GM21529 (cell line): ENCODE measurements around the gene HSP90AA1.
A peak's percentile ranks its signal among the peaks of the same experiment; 100 is the strongest.
"Not testable (repeated sequence)": the region's sequence is repeated elsewhere in the genome, so short reads cannot be mapped to it uniquely, and the experiment has no call there.

Source experiments
- ATAC-seq: cut with Tn5 transposase; IDR thresholded peaks from one replicate; pipeline ENCODE4 v1.9.1; 2021; ENCODE audit not compliant: unreplicated experiment

HSP90AA1 gene

DNA sequence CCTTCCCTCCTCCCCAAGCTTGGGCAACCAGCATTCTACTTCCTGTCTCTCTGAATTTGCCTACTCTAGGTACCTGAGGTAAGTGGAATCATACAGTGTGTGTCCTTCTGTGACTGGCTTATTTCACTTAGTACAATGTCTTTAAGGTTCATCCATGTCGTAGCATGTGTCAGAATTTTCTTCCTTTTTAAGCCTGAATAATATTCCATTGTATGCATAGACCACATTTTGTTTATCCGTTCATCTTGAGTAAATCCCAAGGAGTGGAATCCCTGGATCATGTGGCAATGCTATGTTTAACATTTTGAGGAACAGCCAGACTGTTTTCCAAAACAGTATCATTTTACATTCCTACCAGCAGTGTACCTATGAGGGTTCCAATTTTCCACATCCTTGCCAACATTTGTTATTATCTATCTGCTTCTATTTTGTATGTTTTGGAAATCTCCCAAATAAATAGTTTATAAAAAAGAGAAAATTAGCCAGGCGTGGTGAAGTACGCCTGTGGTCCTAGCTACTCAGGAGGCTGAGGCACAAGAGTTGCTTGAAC is 12.4 kb downstream of the HSP90AA1 start:
- no peak for ATAC-seq

- ATAC-seq: no peak
These were observed 15.4 kb downstream of the HSP90AA1 start for GRCh38 chr14:102071283-102071998.

- no peak for ATAC-seq
These were observed 20.8 kb downstream of the HSP90AA1 start for GRCh38 chr14:102066041-102066451.

DNA sequence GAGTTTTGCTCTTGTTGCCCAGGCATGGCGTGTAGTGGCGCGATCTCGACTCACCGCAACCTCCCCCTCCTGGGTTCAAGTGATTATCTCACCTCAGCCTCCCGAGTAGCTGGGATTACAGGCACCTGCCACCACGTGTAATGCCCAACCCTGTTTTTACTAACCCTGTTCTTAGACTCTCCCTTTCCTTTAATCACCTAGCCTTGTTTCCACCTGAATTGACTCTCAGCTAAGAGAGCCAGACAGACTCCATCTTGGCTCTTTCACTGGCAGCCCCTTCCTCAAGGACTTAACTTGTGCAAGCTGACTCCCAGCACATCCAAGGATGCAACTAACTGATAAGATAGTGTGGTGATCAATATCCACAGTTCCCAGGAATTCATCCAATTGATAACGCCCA is 22.3 kb downstream of the HSP90AA1 start:
- not testable (repeated sequence) for ATAC-seq

- ATAC-seq: no peak
These were observed 22.9 kb downstream of the HSP90AA1 start for GRCh38 chr14:102063808-102064429.

DNA sequence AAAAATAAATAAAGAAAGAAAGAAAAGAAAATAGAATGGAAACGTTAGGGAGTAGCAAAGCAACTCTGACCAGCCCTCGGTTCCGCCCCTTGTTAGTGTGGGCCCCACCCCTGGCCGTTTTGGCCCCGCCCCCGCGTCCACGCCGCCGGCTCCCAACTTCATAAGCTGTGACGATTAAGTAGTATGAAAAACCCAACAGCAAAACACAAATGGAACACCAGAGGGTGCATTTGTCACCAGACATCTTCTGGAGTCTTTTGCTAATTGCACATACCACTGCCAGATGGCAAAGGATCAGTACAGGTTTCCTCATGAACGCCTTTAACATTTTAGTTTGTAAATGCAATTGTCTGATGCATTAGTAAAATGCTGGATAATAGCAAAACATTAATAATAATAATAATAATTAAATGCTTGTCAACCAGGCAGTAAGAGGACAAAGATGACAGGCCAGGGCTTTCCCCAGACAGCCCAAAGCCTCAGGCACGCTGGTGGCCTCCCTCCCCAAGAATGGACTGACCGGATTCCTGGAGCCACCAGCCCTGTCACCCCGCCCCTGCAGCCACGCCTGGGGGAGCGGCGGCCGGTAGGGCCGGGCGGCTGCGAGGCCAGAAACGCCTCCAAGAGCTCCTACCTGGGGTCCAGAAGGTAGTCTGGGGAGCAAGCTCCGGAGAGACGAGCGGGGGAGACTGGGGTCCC is 23.6 kb downstream of the HSP90AA1 start:
- peak; percentile 59 for ATAC-seq

DNA sequence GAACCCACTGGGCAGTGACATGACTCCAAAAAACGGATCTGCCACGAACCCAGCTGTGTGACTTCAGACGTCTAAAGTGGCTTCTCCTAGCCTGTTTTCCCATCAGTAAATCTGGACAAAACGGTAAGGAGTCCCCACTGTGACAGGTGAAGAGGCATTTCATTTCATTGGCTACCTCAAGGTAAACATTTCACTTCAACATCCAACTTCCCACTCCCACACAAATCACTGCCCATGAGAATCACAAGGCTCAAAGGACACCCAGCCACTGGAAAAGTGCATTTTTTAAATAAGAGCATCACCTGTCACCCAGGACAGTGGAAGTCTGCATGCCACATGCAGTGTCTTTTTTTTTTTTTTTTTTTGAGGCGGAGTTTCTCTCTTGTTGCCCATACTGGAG is 27.9 kb downstream of the HSP90AA1 start:
- no peak for ATAC-seq

DNA sequence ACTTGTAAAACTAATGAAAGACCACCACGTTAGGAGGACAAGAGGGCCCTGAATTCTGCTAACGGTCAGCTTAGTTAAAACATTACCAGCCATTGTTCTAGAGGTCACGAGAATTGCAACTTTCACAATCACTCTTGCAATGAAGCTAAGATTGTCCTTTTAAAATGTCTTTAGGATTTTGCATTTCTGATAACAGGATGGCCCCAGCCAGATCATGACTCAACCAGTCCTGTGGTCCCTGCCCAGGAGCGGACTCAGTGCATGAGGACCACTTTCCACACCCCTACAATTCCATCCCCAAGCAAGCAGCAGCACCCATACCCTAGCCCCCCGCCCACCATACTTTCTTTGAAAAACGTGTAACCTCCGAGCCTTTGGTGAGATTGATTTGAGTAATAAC is 28.7 kb downstream of the HSP90AA1 start:
- ATAC-seq: no peak

DNA sequence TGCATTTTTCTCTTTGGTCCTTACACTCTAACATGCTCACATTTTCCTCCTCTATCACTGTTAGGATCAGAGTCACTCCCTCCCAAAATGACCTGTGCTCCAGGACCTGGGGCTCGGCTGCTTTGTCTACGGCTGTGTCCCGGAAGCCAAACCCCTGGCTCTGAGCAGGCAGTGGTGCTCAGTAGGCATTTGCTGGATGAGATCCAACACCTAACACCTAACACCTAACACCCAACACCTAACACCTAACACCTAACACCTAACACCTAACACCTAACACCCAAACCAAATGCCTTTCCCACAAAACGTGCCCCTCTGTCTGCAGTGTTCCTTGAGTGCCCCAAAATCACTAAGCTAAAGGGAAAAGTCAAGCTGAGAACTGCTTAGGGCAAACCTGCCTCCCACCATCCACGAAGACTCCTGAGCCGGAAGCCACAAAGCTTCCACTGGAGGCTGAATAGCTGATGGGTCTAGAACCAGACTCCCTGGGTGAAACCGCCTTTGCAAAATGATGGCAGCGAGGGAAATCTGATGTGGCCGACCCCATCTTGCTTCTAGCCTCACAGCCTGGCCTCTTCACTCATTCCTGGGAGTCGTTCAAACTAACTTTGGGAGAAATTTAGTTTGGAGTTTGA is 29.2 kb downstream of the HSP90AA1 start:
- ATAC-seq: no peak

GRCh38 chr14:102056694-102057442 is 30.0 kb downstream of the HSP90AA1 start:
- no peak for ATAC-seq

GRCh38 chr14:102055181-102055901 is 31.5 kb downstream of the HSP90AA1 start:
- ATAC-seq: no peak

DNA sequence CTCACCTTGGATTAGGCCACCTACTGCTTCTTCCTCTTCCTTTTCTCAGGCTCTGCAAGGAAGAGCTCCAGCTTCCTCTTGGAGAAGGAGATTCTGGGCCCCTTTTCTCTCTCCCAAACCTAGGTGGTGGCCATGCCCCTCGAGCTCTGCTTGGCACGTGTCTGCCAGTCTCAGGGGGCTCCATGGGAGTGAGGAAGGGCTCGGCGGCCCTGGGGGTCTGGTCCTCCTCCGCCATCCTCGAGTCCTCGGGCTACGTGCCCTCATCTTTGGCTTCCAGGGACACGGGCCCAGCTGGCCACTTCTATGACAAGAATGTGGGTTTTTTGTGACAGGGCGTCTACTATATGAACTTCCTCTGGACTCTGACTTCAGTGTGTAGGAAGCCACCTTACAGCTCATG is 34.3 kb downstream of the HSP90AA1 start:
- ATAC-seq: no peak

DNA sequence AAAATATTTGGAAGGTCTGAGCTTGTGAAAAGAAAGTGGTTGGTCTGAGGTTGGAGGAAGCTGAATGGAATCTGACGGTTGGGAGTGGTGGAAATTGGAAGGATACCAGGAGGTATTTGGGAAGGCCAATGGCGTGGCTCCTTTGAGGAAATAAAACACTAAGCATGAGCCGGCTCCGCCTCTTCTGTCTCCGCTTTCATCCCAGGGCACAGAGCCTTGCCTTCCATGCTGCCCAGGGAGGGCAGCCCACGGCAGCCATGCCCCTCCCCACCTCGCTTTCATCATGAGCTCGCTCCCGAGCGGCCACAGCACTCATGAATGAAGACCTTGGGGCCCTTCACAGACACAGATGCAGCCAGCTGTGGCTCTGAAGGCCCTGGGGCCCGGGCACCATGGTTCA is 36.2 kb downstream of the HSP90AA1 start:
- ATAC-seq: no peak

GRCh38 chr14:102050026-102050405 is 36.8 kb downstream of the HSP90AA1 start:
- ATAC-seq: no peak

- no peak for ATAC-seq
These were observed 37.4 kb downstream of the HSP90AA1 start for GRCh38 chr14:102049258-102050025.

GRCh38 chr14:102047808-102048540 is 38.9 kb downstream of the HSP90AA1 start:
- ATAC-seq: no peak

- ATAC-seq: no peak
These were observed 40.2 kb downstream of the HSP90AA1 start for GRCh38 chr14:102046337-102047278.

- ATAC-seq: no peak
These were observed 42.3 kb downstream of the HSP90AA1 start for GRCh38 chr14:102044566-102044965.
